ENCODE measurements around the gene DNAJC18.

- TF ChIP-seq, protein P1, sequence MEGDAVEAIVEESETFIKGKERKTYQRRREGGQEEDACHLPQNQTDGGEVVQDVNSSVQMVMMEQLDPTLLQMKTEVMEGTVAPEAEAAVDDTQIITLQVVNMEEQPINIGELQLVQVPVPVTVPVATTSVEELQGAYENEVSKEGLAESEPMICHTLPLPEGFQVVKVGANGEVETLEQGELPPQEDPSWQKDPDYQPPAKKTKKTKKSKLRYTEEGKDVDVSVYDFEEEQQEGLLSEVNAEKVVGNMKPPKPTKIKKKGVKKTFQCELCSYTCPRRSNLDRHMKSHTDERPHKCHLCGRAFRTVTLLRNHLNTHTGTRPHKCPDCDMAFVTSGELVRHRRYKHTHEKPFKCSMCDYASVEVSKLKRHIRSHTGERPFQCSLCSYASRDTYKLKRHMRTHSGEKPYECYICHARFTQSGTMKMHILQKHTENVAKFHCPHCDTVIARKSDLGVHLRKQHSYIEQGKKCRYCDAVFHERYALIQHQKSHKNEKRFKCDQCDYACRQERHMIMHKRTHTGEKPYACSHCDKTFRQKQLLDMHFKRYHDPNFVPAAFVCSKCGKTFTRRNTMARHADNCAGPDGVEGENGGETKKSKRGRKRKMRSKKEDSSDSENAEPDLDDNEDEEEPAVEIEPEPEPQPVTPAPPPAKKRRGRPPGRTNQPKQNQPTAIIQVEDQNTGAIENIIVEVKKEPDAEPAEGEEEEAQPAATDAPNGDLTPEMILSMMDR (IDR thresholded peaks at IDR 0.05), result no peak
- TF ChIP-seq POLR2AphosphoS5 (IDR thresholded peaks at IDR 0.05; ENCODE audit: insufficient read depth in 1 of 2, low read depth in 1 of 2) (no peak), POLR2A (IDR thresholded peaks at IDR 0.05) (no peak)
These were observed 54.0 kb downstream of the DNAJC18 start for GRCh38 chr5:139385061-139386049.

All from vagina (tissue), 2 donors.